ENCODE data around the gene GALNTL6.
"Not testable (repeated sequence)": the region's sequence is repeated elsewhere in the genome, so short reads cannot be mapped to it uniquely, and the experiment has no call there.

The GALNTL6 gene

DNA sequence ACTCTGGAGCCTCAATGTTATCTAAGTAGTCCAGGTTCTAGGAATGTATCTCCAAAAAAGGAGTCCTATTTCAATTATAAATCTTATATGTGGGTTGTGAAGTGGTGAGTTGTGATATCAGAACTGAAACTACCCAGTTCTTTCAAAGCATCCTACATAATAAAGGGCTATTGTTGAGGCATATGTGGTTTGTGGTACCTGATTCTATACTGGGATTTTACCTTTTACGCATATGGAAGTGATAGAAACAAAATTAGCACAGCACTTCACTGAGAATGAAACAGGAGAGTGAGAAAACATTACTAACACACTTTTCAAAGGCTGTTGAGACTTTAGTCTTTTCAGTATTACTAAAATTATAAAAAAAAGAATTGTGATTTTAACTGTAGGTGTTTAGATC lies 937.7 kb downstream of the GALNTL6 start:
- no peak for DNase-seq (ENCODE audit: low spot score)

DNA sequence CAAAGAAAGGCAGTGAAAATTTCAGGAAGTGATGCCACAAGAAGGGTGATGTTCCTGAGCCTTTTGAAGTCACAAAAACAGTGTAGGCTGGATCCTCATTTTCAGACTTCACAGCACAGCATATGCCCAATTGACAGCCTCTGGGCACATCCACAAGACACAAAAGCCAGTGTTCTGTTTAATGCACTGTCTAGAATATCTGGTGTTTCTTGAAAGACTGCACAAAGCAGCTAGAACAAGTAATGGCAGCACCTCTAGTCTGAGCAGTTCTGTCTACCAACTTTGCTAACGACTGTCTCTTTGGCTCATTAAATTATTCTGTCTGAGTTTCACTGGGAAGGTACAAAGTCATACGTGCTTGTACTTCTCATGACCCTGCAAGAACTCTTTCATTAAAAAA lies 938.3 kb downstream of the GALNTL6 start:
- DNase-seq (ENCODE audit: low spot score), result no peak

DNA sequence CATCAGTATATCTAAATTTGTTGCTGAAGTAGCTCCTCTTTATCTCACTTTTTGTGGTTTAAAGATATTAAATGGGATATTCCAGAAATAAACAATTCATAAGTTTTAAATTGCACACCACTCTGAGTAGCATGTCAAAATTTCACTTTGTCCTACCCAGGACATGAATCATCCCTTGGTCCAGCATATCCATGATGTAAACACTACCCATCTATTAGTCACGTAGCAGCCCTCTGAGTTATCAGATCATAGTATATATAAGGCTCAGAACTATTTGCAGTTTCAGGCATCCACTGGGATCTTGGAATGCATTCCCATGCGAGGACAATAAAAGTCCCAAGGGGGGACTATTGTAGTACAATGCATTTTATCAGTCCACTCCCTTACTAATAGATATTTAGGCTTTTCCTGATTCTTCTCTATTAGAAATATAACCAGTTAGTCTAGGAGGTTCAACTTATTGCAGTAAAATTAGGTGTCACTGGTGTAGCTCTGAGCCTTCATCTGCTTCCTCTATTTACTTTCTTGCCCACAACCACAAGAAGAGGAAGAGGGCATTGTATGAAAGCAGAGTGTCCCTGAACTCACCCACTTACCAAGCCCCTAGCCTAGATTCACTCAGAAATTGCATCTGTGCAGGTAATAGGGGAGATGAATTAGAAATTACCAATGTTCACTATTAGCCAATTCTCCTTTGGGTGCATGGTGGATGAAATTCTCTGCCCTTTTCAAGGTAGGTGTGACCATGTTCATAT lies 945.6 kb downstream of the GALNTL6 start:
- DNase-seq (ENCODE audit: low spot score), result no peak

DNA sequence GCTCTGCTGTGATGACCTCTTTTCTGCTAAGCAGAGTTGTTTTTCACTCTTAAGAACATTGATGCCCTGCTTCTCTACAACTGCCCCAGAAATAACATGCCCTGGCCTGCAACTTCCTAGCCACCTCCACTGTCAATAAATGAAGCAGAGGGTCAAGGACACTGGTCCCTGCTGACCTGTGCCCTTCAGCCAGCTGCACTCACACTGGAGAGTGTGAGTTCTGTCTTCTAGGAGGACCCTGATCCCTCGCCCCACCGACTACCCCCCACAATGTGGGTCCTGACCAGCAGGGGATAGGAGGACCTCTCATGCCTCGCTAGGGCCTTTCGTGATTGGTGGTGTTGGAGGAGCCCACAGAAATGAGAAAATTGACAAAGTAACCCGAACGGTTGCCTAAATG lies 947.3 kb downstream of the GALNTL6 start:
- DNase-seq (ENCODE audit: low spot score), result no peak

DNA sequence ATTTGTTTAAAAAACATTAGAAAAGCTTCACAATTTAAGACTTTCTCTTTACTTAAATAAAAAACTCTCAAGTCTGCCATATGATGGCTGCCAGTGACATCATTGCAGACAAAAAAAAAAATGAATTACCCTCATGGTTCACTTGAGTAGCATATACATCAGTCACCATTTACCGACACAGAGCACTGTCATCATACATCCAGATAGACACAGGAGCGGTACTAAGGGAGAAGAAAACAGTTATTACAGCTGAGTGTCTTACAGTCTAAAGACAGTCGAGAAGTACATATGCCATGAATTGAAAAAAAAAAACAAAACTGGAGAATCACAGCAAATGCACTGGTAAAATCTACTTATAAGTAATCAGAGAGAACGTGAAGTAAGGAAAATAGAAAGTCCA lies 949.7 kb downstream of the GALNTL6 start:
- no peak for DNase-seq (ENCODE audit: low spot score)

DNA sequence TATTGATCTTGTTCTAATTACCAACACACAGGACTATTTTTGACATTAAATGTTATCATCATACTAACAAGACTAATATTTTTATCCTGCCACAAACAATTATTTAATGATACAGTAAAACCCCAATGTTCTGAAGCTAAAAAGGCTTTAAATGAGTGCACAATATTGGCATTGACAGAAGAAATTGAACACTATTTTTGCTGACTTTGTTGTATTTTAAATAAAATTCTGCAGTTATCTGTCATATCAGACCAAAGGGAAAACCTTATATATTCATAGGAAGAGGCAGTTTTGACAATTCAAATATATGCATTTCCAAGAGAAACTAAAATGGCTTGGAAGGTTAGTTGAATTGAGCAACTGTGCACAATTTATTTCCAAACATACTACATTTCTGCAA lies 957.6 kb downstream of the GALNTL6 start:
- DNase-seq (ENCODE audit: low spot score), result no peak

DNA sequence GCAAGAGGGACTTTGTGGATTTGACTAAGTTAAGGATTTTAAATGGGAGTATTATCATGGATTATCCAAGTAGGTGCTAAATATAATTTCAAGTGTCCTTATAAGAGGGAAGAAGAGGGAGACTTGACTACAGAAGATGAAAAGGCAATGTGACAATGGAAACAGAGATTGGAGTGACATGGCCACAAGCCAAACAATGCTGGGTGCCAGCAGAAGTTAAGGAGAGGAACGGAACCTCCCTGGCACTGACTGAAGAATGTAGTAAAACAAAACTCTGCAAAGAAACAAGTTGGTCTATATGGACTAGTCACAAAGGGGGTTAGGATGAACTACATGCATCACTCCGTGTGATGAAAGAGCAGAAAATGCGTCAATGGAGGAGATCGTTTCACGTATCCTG lies 959.6 kb downstream of the GALNTL6 start:
- no peak for DNase-seq (ENCODE audit: low spot score)

DNA sequence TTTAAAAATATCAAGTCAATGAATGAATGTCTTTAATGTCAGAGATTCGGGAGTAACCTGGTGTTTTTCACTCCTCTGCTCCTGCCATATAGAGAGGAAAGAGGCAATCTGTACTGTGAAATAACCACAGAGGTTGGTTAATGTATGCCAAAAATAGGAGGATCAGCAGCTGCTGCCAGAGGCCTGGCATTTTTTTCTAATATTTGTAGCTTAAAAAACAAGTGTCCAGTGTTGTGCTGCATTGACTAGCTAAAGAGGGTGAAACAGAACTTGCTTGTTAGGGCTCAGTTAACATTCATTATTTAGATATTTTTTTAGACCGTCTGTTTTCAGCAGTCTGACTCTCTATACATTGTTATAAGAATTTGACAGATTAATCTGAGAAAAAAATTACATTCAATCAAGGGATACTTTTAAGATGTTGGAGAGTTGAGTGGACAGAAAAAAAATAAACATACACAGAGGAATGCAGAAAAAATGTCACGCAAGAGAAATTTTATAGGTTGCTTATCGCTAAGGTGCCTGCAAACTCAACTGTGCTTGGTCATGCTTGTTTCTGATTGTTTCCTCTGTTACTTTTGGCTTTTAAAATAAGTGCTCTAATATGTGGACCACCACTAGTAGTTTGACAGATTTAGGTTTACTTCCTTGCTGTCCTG lies 963.1 kb downstream of the GALNTL6 start:
- no peak for DNase-seq (ENCODE audit: low spot score)

DNA sequence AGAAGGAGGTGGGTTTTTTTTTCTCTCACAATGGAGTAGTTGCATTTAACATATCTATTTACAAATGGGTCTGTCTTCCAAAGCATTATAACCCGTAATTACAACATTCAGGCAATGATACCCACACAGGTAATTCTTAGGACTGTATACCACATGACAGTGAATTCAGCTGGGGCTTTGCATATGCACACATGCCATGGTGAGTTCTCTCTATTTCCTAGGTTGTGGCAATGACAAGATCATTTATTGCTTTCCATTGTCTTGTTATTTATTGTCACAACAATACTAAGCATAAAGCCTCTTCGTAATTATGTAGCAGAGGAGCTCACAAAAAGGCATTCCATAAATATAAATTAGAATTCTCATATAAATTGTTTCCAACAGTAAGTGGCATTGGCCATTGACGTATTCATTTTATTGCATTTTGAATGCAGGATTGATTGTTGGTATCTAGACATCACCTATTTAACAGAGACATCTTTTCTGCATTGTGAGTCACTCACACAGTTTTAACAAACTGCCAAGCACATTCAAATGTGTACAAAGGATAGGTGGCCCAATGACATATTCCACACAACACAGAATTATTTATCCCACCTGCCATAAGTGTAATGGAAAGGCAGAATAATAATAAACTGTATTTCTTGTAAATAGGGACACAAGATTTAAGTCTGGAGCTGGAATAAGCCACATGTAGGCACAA lies 964.7 kb downstream of the GALNTL6 start:
- no peak for DNase-seq (ENCODE audit: low spot score)

DNA sequence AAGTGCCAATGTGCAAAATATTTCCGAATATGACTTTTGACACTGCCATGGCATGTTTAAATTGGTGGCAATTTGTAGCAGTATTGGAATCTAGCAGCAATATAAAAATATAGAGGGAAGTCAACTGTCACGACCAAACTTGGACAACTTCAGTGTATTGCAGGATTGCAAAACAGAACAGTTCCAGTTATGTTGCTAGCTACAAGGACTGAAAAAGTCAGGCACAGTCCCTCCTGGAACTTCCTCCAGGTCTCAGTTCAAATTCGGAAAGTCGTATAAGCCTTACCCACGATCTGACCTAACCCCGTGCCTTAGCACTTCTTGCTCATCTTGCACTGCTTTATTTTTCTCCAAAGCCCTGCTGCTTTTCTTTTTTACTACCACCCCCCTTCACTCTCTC lies 965.4 kb downstream of the GALNTL6 start:
- no peak for DNase-seq (ENCODE audit: low spot score)

DNA sequence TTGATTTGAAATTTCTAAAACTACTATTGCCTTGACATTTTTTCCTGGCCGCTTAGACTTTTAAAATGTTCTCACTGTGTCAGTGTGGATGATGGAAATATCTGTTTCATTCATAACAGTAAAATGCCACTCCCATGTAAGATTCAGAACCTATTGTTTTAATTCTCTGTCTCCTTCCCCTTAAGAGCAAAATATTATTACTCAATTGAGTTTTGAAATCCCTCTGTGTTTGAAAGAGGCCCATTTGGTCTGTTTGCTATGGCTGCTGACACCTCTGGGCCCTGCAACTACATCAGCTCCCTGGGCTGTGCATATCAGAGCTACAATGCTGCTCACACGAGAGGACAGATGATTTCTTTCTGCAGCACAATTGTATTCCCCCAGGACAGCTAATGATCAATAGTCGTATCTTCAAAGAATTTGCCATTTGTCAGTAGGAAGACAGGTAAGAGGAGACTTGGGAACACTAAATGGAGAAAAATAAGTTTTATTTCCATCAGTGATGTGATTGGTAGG lies 967.4 kb downstream of the GALNTL6 start:
- DNase-seq (ENCODE audit: low spot score), result no peak

DNA sequence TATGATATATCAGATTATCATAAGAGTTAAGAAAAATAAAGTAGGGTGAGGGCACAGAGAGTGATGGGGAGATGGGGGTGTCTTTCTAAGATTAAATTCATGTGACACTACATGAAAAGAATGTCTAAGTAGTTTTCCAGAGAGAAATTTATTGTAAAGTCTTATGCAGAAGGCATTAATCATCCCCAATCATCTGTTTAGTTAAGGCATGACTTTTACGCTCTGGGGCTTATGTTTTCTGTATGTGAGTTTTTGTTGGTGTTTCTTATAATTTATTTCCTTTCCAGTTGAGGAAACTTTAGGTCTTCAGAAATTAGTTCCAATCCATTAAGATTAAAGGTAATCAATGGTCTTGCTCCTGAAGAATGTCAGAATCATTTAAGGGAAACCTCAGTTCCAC lies 972.4 kb downstream of the GALNTL6 start:
- no peak for DNase-seq (ENCODE audit: low spot score)

DNA sequence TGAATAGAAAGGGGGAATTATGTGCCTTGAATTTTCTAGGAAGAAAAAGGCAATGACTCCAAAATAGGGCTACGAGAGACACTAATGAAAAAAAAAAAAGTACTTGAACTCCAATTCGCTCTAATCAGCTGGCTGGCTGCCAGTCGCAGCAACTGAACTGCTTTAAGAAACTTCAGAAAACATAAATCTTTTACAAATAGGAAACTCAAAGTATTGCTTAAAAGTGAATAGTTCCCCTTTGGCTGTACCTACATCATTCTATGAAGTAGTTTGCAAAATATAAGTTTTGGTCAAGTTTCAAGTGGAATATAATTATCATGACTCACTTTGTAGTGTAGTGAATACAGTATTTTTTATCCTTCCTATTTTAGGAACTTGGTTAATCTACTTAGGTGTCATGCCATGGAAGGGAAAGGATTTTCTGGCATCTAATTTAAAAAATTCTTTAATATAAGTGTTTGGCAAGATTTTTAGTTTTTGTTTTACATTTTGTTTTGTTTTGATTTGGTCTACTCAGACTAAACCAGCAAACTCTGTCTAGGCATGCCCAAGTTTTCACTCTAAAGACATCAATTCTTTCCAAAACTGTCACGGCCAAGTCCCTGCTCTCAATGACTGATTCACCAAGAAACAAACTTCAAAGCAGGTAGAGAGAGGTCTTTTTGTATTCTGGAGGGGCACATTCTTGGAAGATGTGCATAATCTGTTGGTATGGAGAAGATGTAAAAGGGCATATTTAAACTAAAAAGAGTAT lies 973.0 kb downstream of the GALNTL6 start:
- DNase-seq (ENCODE audit: low spot score), result no peak

DNA sequence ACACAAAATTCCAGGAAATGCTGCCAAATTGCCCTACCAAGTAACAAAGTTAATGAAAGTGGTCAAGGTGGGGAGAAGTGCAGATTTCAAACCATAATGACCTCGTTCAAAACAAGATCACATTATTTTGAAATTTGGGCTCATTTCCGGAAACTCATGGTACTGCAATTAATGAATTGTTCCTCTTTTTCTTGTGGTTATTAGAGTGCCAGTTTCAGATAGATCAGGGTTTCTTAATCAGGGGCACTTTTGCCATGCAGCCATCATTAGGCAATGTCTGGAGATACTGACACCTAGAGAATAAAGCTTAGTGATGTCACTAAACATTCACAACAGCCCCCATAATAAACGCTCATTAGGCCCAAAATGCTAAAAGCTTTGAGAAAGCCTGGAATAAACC lies 973.9 kb downstream of the GALNTL6 start:
- DNase-seq (ENCODE audit: low spot score), result no peak

DNA sequence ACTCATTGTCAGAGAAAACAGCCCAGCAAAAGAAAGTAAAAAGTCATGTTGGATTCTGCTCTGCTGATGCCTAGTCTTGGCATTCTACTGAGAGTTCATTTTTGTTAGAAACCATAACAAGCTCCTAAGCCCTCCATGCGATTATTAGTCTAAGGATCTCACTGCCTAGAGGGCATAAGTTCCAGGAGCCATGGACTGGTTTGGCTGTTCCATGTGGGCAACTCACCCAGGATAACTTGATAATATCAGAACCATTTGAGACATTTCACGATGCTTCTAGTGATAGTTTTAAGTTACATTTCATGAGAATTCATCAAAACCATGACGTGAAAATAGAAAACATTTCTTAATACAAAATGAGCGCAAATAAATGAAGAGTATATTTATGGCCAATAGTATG lies 978.6 kb downstream of the GALNTL6 start:
- DNase-seq (ENCODE audit: low spot score), result no peak

DNA sequence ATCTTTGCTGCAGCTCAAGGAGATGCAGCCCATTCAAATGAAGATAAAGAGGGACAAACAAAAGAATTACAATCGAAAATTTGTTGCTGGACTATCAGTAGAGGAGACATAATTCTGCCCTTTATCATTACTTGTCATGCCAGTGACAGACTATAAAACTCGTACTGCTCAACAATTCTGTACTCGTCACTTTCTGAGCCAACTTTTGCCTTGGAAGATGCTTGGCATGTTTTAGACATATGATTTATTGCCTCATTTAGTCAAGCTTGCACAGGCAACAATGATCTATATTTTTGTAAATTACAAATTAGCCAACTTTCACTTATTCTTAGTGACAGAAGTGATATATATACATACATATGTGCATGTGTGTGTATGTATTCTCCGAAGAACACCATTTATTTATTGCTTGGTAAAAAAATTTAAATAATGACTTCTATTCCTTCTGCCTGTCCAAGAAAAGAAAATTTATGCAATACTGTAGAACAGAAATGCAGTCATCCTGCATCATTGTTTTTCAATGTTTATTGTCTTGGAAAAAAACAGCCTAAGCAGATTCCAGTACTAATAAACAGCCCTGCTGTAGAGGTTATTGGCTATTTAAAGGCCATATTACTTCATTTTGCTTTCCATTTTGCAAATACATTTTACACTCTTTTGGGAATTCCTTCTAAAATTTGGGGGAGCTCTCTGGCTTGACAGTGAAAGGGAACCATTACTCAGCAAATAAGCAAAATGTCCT lies 980.5 kb downstream of the GALNTL6 start:
- DNase-seq (ENCODE audit: low spot score), result no peak

DNA sequence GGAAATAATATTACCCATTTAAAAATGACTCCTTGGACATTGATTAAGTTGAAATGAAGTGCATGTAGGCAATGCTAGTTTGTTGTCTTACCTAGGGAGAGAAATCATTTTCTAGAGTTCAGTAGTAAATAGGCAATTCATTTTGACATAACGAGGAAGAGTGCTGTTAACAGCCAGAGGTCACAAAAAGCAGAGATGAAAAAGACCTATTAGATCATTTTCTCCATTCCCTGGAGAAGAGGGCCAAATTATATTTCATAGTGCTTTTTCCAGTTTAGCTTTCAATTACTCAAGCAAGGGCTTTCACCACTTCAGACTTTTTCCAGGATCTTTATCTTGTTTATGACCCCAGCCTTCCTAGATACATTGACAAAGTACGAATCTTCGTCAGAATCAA lies 981.1 kb downstream of the GALNTL6 start:
- DNase-seq (ENCODE audit: low spot score), result no peak

DNA sequence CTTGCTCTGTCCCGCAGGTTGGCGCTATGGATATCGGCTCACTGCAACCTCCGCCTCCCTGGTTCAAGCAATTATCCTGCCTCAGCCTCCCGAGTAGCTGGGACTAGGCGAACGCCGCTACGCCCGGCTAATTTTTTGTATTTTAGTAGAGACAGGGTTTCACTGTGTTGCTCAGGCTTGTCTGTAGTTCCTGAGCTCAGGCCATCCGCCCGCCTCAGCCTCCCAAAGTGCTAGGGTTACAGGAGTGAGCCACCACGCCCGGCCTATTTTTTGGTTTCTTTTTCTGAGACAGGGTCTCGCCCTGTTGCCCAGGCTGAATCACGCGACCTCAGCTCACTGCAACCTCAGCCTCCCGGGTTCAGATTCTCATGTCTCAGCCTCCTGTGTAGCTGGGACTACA lies 984.1 kb downstream of the GALNTL6 start:
- DNase-seq (ENCODE audit: low spot score), result not testable (repeated sequence)

DNA sequence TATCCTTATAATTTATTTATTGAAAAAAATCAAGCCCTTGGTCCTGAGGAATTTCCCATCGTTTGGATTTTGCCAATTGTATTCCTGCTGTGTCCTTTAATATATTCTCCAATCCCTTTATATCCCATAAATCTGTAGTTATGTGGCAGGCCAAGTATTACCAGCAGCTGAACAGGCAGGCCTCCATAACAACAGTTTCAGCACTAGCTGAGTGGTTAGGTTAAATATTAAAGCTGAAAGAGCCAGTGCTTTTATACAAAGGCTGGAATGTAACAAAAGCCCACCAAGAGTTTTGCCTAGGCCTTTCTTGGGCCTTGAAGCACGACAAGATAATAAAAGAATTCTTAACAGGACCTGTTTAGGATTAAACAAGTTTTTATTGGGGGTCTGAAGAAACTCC lies 988.8 kb downstream of the GALNTL6 start:
- DNase-seq (ENCODE audit: low spot score), result no peak

DNA sequence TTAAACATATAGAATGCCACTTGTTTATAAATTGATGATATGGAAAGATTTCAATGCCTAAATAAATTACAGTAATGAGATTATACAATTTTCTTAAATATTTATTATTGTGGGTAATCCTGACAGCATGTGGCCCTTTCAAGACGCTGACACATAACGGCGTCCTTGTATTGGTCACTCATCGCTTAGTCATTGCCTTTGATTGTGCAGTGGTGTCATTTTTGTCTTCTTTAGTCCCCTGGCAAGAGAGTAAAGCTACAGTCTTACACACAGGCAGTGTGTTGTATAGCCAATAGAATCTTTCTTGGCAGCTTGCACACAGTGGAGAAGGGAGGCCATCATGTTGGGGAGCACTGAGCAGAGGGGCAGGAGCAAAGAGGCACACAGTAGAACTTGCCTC lies 993.6 kb downstream of the GALNTL6 start:
- DNase-seq (ENCODE audit: low spot score), result no peak

DNA sequence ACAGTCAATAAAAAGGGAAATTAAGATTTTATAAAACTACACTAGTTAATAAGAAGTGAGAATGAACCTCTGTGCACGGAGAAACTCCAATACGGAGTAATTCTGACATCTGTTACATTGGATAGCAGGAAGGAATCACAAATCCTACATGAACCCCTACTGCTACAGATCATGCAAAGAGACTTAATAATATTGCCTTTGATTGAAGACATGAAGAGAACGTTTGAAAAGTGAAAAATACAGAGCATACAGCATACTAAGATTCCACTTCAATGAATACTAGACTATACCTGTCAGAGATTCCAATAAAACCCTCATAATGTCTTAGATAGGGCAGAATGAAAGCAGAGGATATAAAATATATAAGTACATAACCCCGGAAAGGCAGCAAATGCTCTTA lies 995.0 kb downstream of the GALNTL6 start:
- no peak for DNase-seq (ENCODE audit: low spot score)

DNA sequence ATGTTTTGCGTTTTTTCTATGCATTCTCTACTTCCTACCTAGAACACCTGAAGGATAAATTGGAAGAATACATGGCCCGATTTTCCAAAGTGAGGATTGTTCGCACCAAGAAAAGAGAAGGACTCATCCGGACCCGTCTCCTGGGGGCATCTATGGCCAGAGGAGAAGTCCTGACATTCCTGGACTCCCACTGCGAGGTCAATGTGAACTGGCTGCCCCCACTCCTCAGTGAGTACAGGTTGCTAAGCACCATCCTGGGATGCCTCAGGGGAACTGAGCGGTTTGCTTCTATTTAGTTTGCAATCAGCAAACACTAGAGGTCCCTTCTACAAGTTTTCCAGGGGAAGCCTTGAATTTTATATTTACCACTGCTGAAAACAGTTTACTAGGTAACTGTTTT lies 996.1 kb downstream of the GALNTL6 start:
- no peak for DNase-seq (ENCODE audit: low spot score)
